Tibial artery (tissue), 4 donors: Measurements from ENCODE around the gene AP5Z1.

Experiments used
- DNase-seq, 2 donors: peaks; one replicate each; pipeline ENCODE4 v3.0.0-alpha.2; 2019
- H3K27ac ChIP-seq, 2 donors: fragments of 200-600 bp; sonication (generic) in 1 of 2; 1 replicate in 1 of 2; 2 replicates in 1 of 2; pipeline ENCODE4 v1.5.1; 2018 to 2019; ENCODE audit warnings: mild to moderate bottlenecking in 1 of 2
- H3K27me3 ChIP-seq, 2 donors: fragments of 200-600 bp; sonication (generic) in 1 of 2; one replicate each; pipeline versions ENCODE4 v1.5.1 to v1.6.0; 2016 to 2019
- H3K36me3 ChIP-seq, 3 donors: fragments of 200-600 bp; sonication (generic) in 2 of 3; one replicate each; pipeline ENCODE4 v1.5.1; 2016 to 2019; ENCODE audit warnings: mild to moderate bottlenecking in 2 of 3
- H3K4me1 ChIP-seq, 4 donors: fragments of 200-600 bp; sonication (generic) in 2 of 4; 1 replicate in 3 of 4; 2 replicates in 1 of 4; pipeline ENCODE4 v1.5.1; 2016 to 2019
- H3K4me3 ChIP-seq, 2 donors: fragments of 200-600 bp; sonication (generic) in 1 of 2; 1 replicate in 1 of 2; 2 replicates in 1 of 2; pipeline ENCODE4 v1.5.1; 2018 to 2019; ENCODE audit warnings: mild to moderate bottlenecking in 2 of 2
- H3K9me3 ChIP-seq, 3 donors: fragments of 200-600 bp; sonication (generic) in 1 of 3; one replicate each; pipeline ENCODE4 v1.5.1; 2016 to 2019
- CTCF ChIP-seq, 2 experiments: fragments of 200-600 bp in 1 of 2; fragments of 450-650 bp in 1 of 2; IDR thresholded peaks; one replicate each; pipeline ENCODE4 v1.5.1; 2017 to 2019; ENCODE audit warnings: antibody characterized with exemption in 2 of 2, mild to moderate bottlenecking in 1 of 2, moderate library complexity in 1 of 2
- intact Hi-C: fragments of 100-400 bp; cut with DNase I; formaldehyde crosslinking; loops from one replicate; pipeline ENCODE4 v1.15.0; 2023; ENCODE audit warnings: low total_unique reads

Gene AP5Z1

GRCh38 chr7:4745971-4746919 lies 29.2 kb upstream of the AP5Z1 start:
- peaks cover 0 to 72% (median 51%) of the 10 kb centered on the region in 4 donors for H3K4me1 ChIP-seq
- peak overlapping the region; percentile 37 to 43 for H3K4me3 ChIP-seq

DNA sequence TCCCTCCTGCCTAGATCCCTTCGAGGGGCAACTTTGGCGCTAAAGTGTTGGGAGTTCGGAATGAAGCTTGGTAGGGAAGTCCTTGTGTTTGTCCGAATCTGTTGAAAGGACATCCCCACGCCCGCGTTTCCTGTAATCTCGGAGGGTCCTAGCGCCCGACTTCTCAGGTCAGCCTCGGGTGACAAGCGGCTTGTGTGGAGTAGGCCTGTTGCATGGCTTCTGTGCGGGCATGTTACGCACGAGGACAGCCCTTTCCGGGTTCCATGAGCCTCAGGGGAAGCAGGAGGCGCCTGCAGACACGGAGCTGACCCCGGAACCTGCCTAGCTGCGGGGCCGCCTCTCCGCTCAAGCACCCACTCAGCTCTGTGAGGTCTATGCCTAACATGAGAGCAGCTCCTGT lies 28.4 kb upstream of the AP5Z1 start:
- H3K9me3 ChIP-seq: no peaks in the 10 kb centered on the region
- peaks cover 10 to 49% (median 17%) of the 10 kb centered on the region in 3 donors for H3K36me3 ChIP-seq
- intact Hi-C loops: no loop called here
- H3K27ac ChIP-seq: peak overlapping the region; percentile 80 to 91
- no peak for TF ChIP-seq CTCF (IDR thresholded peaks at IDR 0.05)
- H3K27me3 ChIP-seq: no peaks in the 10 kb centered on the region
- no peak overlapping the region for H3K4me3 ChIP-seq
- H3K4me1 ChIP-seq: peaks cover 0 to 80% (median 55%) of the 10 kb centered on the region in 4 donors
- no peak for DNase-seq

More at GRCh38 chr7:4745971-4746919, 29.2 kb upstream of the AP5Z1 start:
- H3K9me3 ChIP-seq: no peaks in the 10 kb centered on the region
- TF ChIP-seq CTCF (IDR thresholded peaks at IDR 0.05): no peak
- peaks cover 18 to 49% (median 24%) of the 10 kb centered on the region in 3 donors for H3K36me3 ChIP-seq
- no peaks in the 10 kb centered on the region for H3K27me3 ChIP-seq
- H3K27ac ChIP-seq: peak overlapping the region; percentile 80 to 91
- DNase-seq: no peak
- intact Hi-C loops: loop anchor here (2.0 kb wide), 1 partner anchor 19 kb away; no protein-coding TSS in a partner anchor

GRCh38 chr7:4747746-4748145 lies 27.7 kb upstream of the AP5Z1 start:
- no peak overlapping the region for H3K4me3 ChIP-seq
- H3K27me3 ChIP-seq: no peaks in the 10 kb centered on the region
- peaks cover 3 to 44% (median 9%) of the 10 kb centered on the region in 3 donors for H3K36me3 ChIP-seq
- no peaks in the 10 kb centered on the region for H3K9me3 ChIP-seq
- DNase-seq: no peak
- intact Hi-C loops: no loop called here
- no peak for TF ChIP-seq CTCF (IDR thresholded peaks at IDR 0.05)
- H3K4me1 ChIP-seq: peaks cover 0 to 77% (median 57%) of the 10 kb centered on the region in 4 donors
- H3K27ac ChIP-seq: peak overlapping the region; percentile 80 to 91

DNA sequence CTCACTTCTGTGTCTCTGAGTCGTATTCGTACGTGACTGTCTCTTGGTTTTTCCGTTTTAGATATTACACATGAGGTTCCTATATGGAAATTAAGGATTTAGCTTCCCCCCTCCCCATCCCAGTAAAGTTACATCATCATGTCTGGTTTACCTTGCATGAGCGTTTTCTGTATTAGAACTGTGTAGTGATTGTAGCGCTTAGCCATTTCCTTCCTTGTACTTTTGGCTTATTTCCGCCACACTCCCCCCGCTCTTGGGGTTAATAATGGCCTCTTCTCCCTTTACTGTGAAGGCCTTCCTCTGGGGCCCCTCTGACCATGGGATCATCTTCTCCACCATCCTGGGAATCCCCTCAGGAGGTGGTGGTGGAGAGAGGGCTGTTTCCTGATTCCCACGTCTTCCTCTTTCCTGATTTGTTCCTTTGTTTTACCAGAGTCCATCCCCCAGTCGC lies 27.2 kb upstream of the AP5Z1 start:
- peaks cover 0 to 72% (median 54%) of the 10 kb centered on the region in 4 donors for H3K4me1 ChIP-seq

GRCh38 chr7:4749363-4749762 lies 26.1 kb upstream of the AP5Z1 start:
- intact Hi-C loops: no loop called here
- no peak for TF ChIP-seq CTCF (IDR thresholded peaks at IDR 0.05)
- H3K36me3 ChIP-seq: peaks cover 0 to 39% (median 2%) of the 10 kb centered on the region in 3 donors
- H3K27ac ChIP-seq: peak overlapping the region; percentile 80 to 91
- H3K9me3 ChIP-seq: no peaks in the 10 kb centered on the region
- H3K4me1 ChIP-seq: peaks cover 0 to 72% (median 51%) of the 10 kb centered on the region in 4 donors
- no peak for DNase-seq
- no peaks in the 10 kb centered on the region for H3K27me3 ChIP-seq
- no peak overlapping the region for H3K4me3 ChIP-seq

More for the DNA sequence above, 27.2 kb upstream of the AP5Z1 start:
- H3K27me3 ChIP-seq: no peaks in the 10 kb centered on the region
- no peak for DNase-seq
- no peaks in the 10 kb centered on the region for H3K9me3 ChIP-seq
- peak overlapping the region; percentile 80 to 91 for H3K27ac ChIP-seq
- TF ChIP-seq CTCF (IDR thresholded peaks at IDR 0.05): no peak
- intact Hi-C loops: no loop called here
- H3K36me3 ChIP-seq: peaks cover 0 to 39% (median 4%) of the 10 kb centered on the region in 3 donors
- H3K4me3 ChIP-seq: no peak overlapping the region
